ENCODE measurements around the gene MEGF9.

DNA sequence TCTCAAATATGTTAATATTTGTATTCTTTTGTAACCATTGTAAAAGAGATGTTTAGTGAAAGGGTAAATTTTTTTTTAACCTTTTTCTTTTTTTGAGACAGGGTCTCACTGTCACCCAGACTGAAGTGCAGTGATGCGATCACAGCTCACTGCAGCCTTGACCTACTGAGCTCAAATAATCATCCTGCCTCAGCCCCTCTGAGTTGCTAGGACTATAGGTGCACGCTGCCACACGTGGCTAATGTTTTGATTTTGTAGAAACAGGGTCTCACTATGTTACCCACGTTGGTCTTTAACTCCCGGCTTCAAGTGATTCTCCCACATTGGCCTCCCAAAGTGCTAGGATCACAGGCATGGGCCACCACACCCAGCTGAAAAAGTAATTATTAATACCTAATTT lies 76.4 kb downstream of the MEGF9 start:
- TF ChIP-seq, protein P1, sequence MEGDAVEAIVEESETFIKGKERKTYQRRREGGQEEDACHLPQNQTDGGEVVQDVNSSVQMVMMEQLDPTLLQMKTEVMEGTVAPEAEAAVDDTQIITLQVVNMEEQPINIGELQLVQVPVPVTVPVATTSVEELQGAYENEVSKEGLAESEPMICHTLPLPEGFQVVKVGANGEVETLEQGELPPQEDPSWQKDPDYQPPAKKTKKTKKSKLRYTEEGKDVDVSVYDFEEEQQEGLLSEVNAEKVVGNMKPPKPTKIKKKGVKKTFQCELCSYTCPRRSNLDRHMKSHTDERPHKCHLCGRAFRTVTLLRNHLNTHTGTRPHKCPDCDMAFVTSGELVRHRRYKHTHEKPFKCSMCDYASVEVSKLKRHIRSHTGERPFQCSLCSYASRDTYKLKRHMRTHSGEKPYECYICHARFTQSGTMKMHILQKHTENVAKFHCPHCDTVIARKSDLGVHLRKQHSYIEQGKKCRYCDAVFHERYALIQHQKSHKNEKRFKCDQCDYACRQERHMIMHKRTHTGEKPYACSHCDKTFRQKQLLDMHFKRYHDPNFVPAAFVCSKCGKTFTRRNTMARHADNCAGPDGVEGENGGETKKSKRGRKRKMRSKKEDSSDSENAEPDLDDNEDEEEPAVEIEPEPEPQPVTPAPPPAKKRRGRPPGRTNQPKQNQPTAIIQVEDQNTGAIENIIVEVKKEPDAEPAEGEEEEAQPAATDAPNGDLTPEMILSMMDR (IDR thresholded peaks at IDR 0.05), result no peak
- no peak for TF ChIP-seq POLR2AphosphoS5 (IDR thresholded peaks at IDR 0.05)
- TF ChIP-seq EP300 (IDR thresholded peaks at IDR 0.05), result no peak
- no peak for TF ChIP-seq POLR2A (IDR thresholded peaks at IDR 0.05)

All from gastroesophageal sphincter (tissue), 3 donors.